ENCODE data around the gene METTL25.

Gene METTL25

DNA sequence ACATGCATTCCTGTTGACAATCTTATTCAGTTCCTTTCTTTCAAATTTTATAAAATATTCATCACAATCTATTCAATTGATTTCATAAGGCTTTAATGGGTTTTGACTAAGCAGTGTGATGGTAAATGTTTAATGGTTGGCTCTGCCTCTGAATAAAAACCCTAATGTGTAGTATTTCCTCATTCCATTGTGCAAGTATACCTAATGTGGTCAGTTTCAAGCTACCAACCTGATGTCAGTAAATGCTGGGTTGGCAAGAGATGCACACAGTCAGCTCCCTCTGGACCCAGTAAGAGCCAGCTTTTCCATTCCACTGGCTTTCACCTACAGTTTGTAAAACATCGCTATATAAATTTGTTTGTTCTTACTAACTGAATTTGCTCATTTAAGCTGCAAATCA is 53.9 kb downstream of the METTL25 start:
- H3K4me2 ChIP-seq (ENCODE audit: low read length) = no peak overlapping the region
- no peak overlapping the region for H3K4me3 ChIP-seq (ENCODE audit: low read length)
- H3K27me3 ChIP-seq (ENCODE audit: low read depth, low read length) = no peaks in the 10 kb centered on the region
- H3K9ac ChIP-seq (ENCODE audit: low read length) = no peak overlapping the region
- no peaks in the 10 kb centered on the region for H4K20me1 ChIP-seq (ENCODE audit: insufficient read depth, low read length)
- H3K36me3 ChIP-seq (replicated peaks; ENCODE audit: low read depth, low read length) = no peaks in the 10 kb centered on the region
- no peak for TF ChIP-seq EZH2phosphoT487 (IDR thresholded peaks at IDR 0.05; ENCODE audit: low read depth)
- TF ChIP-seq, protein P1, sequence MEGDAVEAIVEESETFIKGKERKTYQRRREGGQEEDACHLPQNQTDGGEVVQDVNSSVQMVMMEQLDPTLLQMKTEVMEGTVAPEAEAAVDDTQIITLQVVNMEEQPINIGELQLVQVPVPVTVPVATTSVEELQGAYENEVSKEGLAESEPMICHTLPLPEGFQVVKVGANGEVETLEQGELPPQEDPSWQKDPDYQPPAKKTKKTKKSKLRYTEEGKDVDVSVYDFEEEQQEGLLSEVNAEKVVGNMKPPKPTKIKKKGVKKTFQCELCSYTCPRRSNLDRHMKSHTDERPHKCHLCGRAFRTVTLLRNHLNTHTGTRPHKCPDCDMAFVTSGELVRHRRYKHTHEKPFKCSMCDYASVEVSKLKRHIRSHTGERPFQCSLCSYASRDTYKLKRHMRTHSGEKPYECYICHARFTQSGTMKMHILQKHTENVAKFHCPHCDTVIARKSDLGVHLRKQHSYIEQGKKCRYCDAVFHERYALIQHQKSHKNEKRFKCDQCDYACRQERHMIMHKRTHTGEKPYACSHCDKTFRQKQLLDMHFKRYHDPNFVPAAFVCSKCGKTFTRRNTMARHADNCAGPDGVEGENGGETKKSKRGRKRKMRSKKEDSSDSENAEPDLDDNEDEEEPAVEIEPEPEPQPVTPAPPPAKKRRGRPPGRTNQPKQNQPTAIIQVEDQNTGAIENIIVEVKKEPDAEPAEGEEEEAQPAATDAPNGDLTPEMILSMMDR (IDR thresholded peaks at IDR 0.05; ENCODE audit: low read depth, low read length) = no peak
- no peaks in the 10 kb centered on the region for H3K4me1 ChIP-seq (ENCODE audit: low read length)
- H3K9me3 ChIP-seq (ENCODE audit: insufficient read depth, low read length) = no peaks in the 10 kb centered on the region
- no peak overlapping the region for H2AFZ ChIP-seq (ENCODE audit: low read depth, low read length)
- no peaks in the 10 kb centered on the region for H3K79me2 ChIP-seq (ENCODE audit: low read length)
- no peak overlapping the region for H3K27ac ChIP-seq (ENCODE audit: low read length)

DNA sequence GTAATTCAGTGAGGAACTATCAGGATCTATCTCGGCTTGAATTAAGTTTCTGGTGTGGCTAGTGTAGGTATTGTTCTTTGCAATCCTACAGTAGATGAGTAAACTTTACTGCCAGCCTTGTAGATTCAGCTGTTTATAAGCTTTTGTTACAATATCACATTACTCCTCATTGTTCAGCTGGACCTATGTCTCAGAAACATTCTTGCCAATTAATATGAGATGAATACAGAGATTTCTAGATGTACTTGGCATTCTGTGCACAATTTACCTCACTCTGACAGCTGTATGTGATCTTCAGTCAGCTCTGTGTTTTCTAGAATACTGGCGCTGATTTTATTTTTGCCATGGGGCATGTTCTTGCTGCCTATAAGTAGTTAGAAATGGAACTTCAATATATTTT is 55.7 kb downstream of the METTL25 start:
- H3K4me1 ChIP-seq (ENCODE audit: low read length) = no peaks in the 10 kb centered on the region
- H3K36me3 ChIP-seq (replicated peaks; ENCODE audit: low read depth, low read length) = no peaks in the 10 kb centered on the region
- H3K27me3 ChIP-seq (ENCODE audit: low read depth, low read length) = no peaks in the 10 kb centered on the region
- H3K4me2 ChIP-seq (ENCODE audit: low read length) = no peak overlapping the region
- H3K9me3 ChIP-seq (ENCODE audit: insufficient read depth, low read length) = no peaks in the 10 kb centered on the region
- no peaks in the 10 kb centered on the region for H4K20me1 ChIP-seq (ENCODE audit: insufficient read depth, low read length)
- no peak overlapping the region for H3K27ac ChIP-seq (ENCODE audit: low read length)
- no peak overlapping the region for H3K9ac ChIP-seq (ENCODE audit: low read length)
- no peaks in the 10 kb centered on the region for H3K79me2 ChIP-seq (ENCODE audit: low read length)
- H3K4me3 ChIP-seq (ENCODE audit: low read length) = no peak overlapping the region
- H2AFZ ChIP-seq (ENCODE audit: low read depth, low read length) = no peak overlapping the region
- TF ChIP-seq, protein P1 (IDR thresholded peaks at IDR 0.05; ENCODE audit: low read depth, low read length) = no peak
- TF ChIP-seq EZH2phosphoT487 (IDR thresholded peaks at IDR 0.05; ENCODE audit: low read depth) = no peak

DNA sequence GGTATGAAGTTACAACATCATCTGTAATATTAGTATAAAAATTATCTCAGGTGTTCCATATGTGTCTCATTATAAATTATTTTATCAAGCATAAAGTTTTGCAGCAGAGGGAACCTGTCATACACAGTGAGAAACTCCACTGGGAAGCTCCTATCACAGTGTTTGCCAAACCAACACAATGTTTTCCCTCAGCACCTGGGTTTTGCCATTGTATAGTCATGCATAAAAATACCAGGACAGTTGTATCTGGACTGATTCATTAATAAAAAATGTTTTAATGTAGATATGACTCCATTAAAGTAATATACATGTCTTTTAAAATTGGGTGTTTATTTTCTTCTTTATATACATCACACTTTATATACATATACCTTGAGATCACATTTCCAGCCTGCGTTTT is 56.6 kb downstream of the METTL25 start:
- H2AFZ ChIP-seq (ENCODE audit: low read depth, low read length) = no peak overlapping the region
- H3K4me1 ChIP-seq (ENCODE audit: low read length) = no peaks in the 10 kb centered on the region
- no peak overlapping the region for H3K9ac ChIP-seq (ENCODE audit: low read length)
- H3K4me3 ChIP-seq (ENCODE audit: low read length) = no peak overlapping the region
- no peaks in the 10 kb centered on the region for H3K36me3 ChIP-seq (replicated peaks; ENCODE audit: low read depth, low read length)
- no peaks in the 10 kb centered on the region for H3K27me3 ChIP-seq (ENCODE audit: low read depth, low read length)
- no peak overlapping the region for H3K27ac ChIP-seq (ENCODE audit: low read length)
- H3K79me2 ChIP-seq (ENCODE audit: low read length) = no peaks in the 10 kb centered on the region
- H4K20me1 ChIP-seq (ENCODE audit: insufficient read depth, low read length) = no peaks in the 10 kb centered on the region
- no peaks in the 10 kb centered on the region for H3K9me3 ChIP-seq (ENCODE audit: insufficient read depth, low read length)
- no peak overlapping the region for H3K4me2 ChIP-seq (ENCODE audit: low read length)
- TF ChIP-seq, protein P1 (IDR thresholded peaks at IDR 0.05; ENCODE audit: low read depth, low read length) = no peak
- no peak for TF ChIP-seq EZH2phosphoT487 (IDR thresholded peaks at IDR 0.05; ENCODE audit: low read depth)

DNA sequence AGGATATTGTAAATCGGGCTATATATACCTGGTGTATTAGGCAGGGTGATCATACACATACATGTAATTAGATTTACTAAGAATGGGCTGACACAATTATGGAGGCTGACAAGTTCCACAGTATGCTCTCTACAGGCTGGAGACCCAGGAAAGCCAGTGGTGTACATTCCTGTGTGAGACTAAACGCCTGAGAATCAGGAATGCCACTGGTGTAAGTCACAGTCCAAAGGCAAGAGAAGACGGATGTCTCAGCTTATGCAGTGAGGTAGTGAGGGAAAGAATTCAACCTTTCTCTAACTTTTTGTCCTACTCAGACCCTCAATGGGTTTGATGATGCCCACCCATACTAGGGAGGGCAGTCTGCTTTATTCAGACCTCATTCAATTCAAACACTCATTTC is 57.1 kb downstream of the METTL25 start:
- Histone ChIP-seq H3K27me3 (ENCODE audit: low read depth, low read length) (no peaks in the 10 kb centered on the region), H3K79me2 (ENCODE audit: low read length) (no peaks in the 10 kb centered on the region), H3K36me3 (replicated peaks; ENCODE audit: low read depth, low read length) (no peaks in the 10 kb centered on the region), H3K4me3 (ENCODE audit: low read length) (no peak overlapping the region), H3K27ac (ENCODE audit: low read length) (no peak overlapping the region), H2AFZ (ENCODE audit: low read depth, low read length) (no peak overlapping the region), H3K9me3 (ENCODE audit: insufficient read depth, low read length) (no peaks in the 10 kb centered on the region), H3K9ac (ENCODE audit: low read length) (no peak overlapping the region), H3K4me2 (ENCODE audit: low read length) (no peak overlapping the region), H4K20me1 (ENCODE audit: insufficient read depth, low read length) (no peaks in the 10 kb centered on the region), H3K4me1 (ENCODE audit: low read length) (no peaks in the 10 kb centered on the region)
- TF ChIP-seq, protein P1 (IDR thresholded peaks at IDR 0.05; ENCODE audit: low read depth, low read length) = no peak

All from OCI-LY3 (cell line).